ENCODE data around the gene SHKBP1. TPM values are rescaled to one million over a fixed set of nuclear protein-coding genes. Genes with fewer than 3 reads are reported as not detected.
"Not testable (repeated sequence)": the region's sequence is repeated elsewhere in the genome, so short reads cannot be mapped to it uniquely, and the experiment has no call there.

The SHKBP1 gene
- total RNA-seq, 2 experiments from 2014 or later, result 139 to 140 TPM

GRCh38 chr19:40623403-40624251 lies 47.0 kb downstream of the SHKBP1 start:
- Mint-ChIP-seq H3K36me3 (peaks cover 23% of the 10 kb centered on the region), H3K4me1 (peaks cover 12% of the 10 kb centered on the region), H3K27me3 (no peaks in the 10 kb centered on the region), H3K4me3 (no peak overlapping the region), H3K9me3 (no peaks in the 10 kb centered on the region), H3K27ac (no peak overlapping the region)
- POLR2A ChIA-PET, result no interaction called here
- DNase-seq, result no peak
- ATAC-seq (ENCODE audit: low read depth), result no peak

- H3K9me3 Mint-ChIP-seq; H3K27ac Mint-ChIP-seq; DNase-seq; POLR2A ChIA-PET; H3K4me3 Mint-ChIP-seq; ATAC-seq (ENCODE audit: low read depth); H3K27me3 Mint-ChIP-seq: not testable (repeated sequence)
- peaks cover 20% of the 10 kb centered on the region for H3K36me3 Mint-ChIP-seq
- H3K4me1 Mint-ChIP-seq, result peaks cover 12% of the 10 kb centered on the region
These were observed 47.9 kb downstream of the SHKBP1 start for GRCh38 chr19:40624369-40625153.

- Mint-ChIP-seq H3K9me3 (no peaks in the 10 kb centered on the region), H3K27ac (peak overlapping the region; percentile 57), H3K27me3 (no peaks in the 10 kb centered on the region), H3K36me3 (peaks cover 18% of the 10 kb centered on the region), H3K4me1 (peaks cover 14% of the 10 kb centered on the region), H3K4me3 (peak overlapping the region; percentile 11)
- ATAC-seq (ENCODE audit: low read depth), result peak; percentile 21
- DNase-seq, result no peak
- POLR2A ChIA-PET, result interaction anchor here (0.5 kb wide), 1 partner anchor 9 kb away, joined by 5 read pairs; no protein-coding TSS in a partner anchor
These were observed 48.9 kb downstream of the SHKBP1 start for GRCh38 chr19:40625406-40626120.

- Mint-ChIP-seq H3K36me3 (peaks cover 10% of the 10 kb centered on the region), H3K9me3 (no peaks in the 10 kb centered on the region), H3K4me1 (peaks cover 14% of the 10 kb centered on the region), H3K27me3 (no peaks in the 10 kb centered on the region), H3K4me3 (no peak overlapping the region), H3K27ac (no peak overlapping the region)
- DNase-seq (no peak), ATAC-seq (ENCODE audit: low read depth) (no peak)
- POLR2A ChIA-PET, result no interaction called here
These were observed 50.2 kb downstream of the SHKBP1 start for GRCh38 chr19:40626918-40627317.

GRCh38 chr19:40627486-40628279 lies 51.0 kb downstream of the SHKBP1 start:
- H3K36me3 Mint-ChIP-seq, result peaks cover 8% of the 10 kb centered on the region
- peak; percentile 17 for ATAC-seq (ENCODE audit: low read depth)
- no peak overlapping the region for H3K27ac Mint-ChIP-seq

GRCh38 chr19:40629346-40629745 lies 52.7 kb downstream of the SHKBP1 start:
- ATAC-seq (ENCODE audit: low read depth), result no peak

More at GRCh38 chr19:40627486-40628279, 51.0 kb downstream of the SHKBP1 start:
- Mint-ChIP-seq H3K4me1 (peaks cover 14% of the 10 kb centered on the region), H3K27me3 (no peaks in the 10 kb centered on the region), H3K9me3 (no peaks in the 10 kb centered on the region), H3K4me3 (no peak overlapping the region)
- no peak for DNase-seq
- POLR2A ChIA-PET, result no interaction called here

GRCh38 chr19:40630571-40631160 lies 54.0 kb downstream of the SHKBP1 start:
- no peaks in the 10 kb centered on the region for H3K9me3 Mint-ChIP-seq

More at GRCh38 chr19:40629346-40629745, 52.7 kb downstream of the SHKBP1 start:
- peaks cover 8% of the 10 kb centered on the region for H3K36me3 Mint-ChIP-seq
- DNase-seq, result no peak
- peaks cover 10% of the 10 kb centered on the region for H3K27me3 Mint-ChIP-seq
- peaks cover 18% of the 10 kb centered on the region for H3K4me1 Mint-ChIP-seq
- no peaks in the 10 kb centered on the region for H3K9me3 Mint-ChIP-seq
- no peak overlapping the region for H3K4me3 Mint-ChIP-seq
- POLR2A ChIA-PET, result no interaction called here
- H3K27ac Mint-ChIP-seq, result no peak overlapping the region

GRCh38 chr19:40632311-40633036 lies 55.8 kb downstream of the SHKBP1 start:
- H3K9me3 Mint-ChIP-seq, result no peaks in the 10 kb centered on the region
- peaks cover 10% of the 10 kb centered on the region for H3K4me1 Mint-ChIP-seq
- ATAC-seq (ENCODE audit: low read depth) (no peak), DNase-seq (no peak)
- H3K27me3 Mint-ChIP-seq, result peaks cover 16% of the 10 kb centered on the region
- H3K27ac Mint-ChIP-seq, result no peak overlapping the region
- no peak overlapping the region for H3K4me3 Mint-ChIP-seq
- peaks cover 2% of the 10 kb centered on the region for H3K36me3 Mint-ChIP-seq
- POLR2A ChIA-PET, result no interaction called here

More at GRCh38 chr19:40630571-40631160, 54.0 kb downstream of the SHKBP1 start:
- POLR2A ChIA-PET, result interaction anchor here (0.7 kb wide), 1 partner anchor 633 kb away, joined by 3 read pairs; no protein-coding TSS in a partner anchor
- H3K36me3 Mint-ChIP-seq, result peaks cover 2% of the 10 kb centered on the region
- H3K27ac Mint-ChIP-seq, result no peak overlapping the region
- H3K4me1 Mint-ChIP-seq, result peaks cover 14% of the 10 kb centered on the region
- H3K27me3 Mint-ChIP-seq, result peaks cover 14% of the 10 kb centered on the region
- no peak for DNase-seq
- H3K4me3 Mint-ChIP-seq, result no peak overlapping the region
- ATAC-seq (ENCODE audit: low read depth), result no peak

- no peak for DNase-seq
- Mint-ChIP-seq H3K9me3 (no peaks in the 10 kb centered on the region), H3K27ac (no peak overlapping the region), H3K36me3 (peaks cover 2% of the 10 kb centered on the region), H3K4me1 (peaks cover 10% of the 10 kb centered on the region), H3K4me3 (no peak overlapping the region), H3K27me3 (peaks cover 16% of the 10 kb centered on the region)
- POLR2A ChIA-PET, result no interaction called here
- no peak for ATAC-seq (ENCODE audit: low read depth)
These were observed 56.5 kb downstream of the SHKBP1 start for GRCh38 chr19:40633207-40633606.

GRCh38 chr19:40638327-40638726 lies 61.7 kb downstream of the SHKBP1 start:
- POLR2A ChIA-PET, result interaction anchor here (0.7 kb wide), 2 partner anchors 181 to 353 kb away, joined by 3 to 5 read pairs; no protein-coding TSS in a partner anchor
- DNase-seq (no peak), ATAC-seq (ENCODE audit: low read depth) (no peak)
- Mint-ChIP-seq H3K4me3 (no peak overlapping the region), H3K9me3 (no peaks in the 10 kb centered on the region), H3K36me3 (no peaks in the 10 kb centered on the region), H3K27me3 (peaks cover 16% of the 10 kb centered on the region), H3K4me1 (peaks cover 10% of the 10 kb centered on the region), H3K27ac (no peak overlapping the region)

- POLR2A ChIA-PET, result no interaction called here
These were observed 62.9 kb downstream of the SHKBP1 start for GRCh38 chr19:40639638-40639982.

GRCh38 chr19:40640744-40641143 lies 64.1 kb downstream of the SHKBP1 start:
- DNase-seq (no peak), ATAC-seq (ENCODE audit: low read depth) (no peak)
- POLR2A ChIA-PET, result no interaction called here
- Mint-ChIP-seq H3K36me3 (no peaks in the 10 kb centered on the region), H3K4me3 (no peak overlapping the region), H3K27ac (no peak overlapping the region), H3K9me3 (no peaks in the 10 kb centered on the region), H3K27me3 (peaks cover 8% of the 10 kb centered on the region), H3K4me1 (peaks cover 2% of the 10 kb centered on the region)

More at GRCh38 chr19:40639638-40639982, 62.9 kb downstream of the SHKBP1 start:
- H3K27me3 Mint-ChIP-seq, result peaks cover 6% of the 10 kb centered on the region
- no peak for ATAC-seq (ENCODE audit: low read depth)
- no peak overlapping the region for H3K4me3 Mint-ChIP-seq
- H3K27ac Mint-ChIP-seq, result no peak overlapping the region
- DNase-seq, result no peak
- H3K4me1 Mint-ChIP-seq, result peaks cover 4% of the 10 kb centered on the region
- no peaks in the 10 kb centered on the region for H3K9me3 Mint-ChIP-seq
- H3K36me3 Mint-ChIP-seq, result no peaks in the 10 kb centered on the region

Data from activated naive CD8-positive, alpha-beta T cell treated with anti-CD3 and anti-CD28 coated beads, Interleukin-2, amount 10 ng/mL, durations not matched to agents 7 days and 5 days (primary cell).